H1 (cell line): ENCODE results near the gene TTC34.

Source experiments
- EGR1 ChIP-seq: IDR thresholded peaks from 2 replicates; pipeline ENCODE4 v1.6.1; 2011; ENCODE audit warnings: low read depth, low read length, borderline replicate concordance
- EP300 ChIP-seq, 2 experiments: IDR thresholded peaks; 1 replicate in 1 of 2; 2 replicates in 1 of 2; pipeline ENCODE4 v1.6.1; 2011 to 2012; ENCODE audit warnings: low read depth in 2 of 2, low read length in 2 of 2, mild to moderate bottlenecking in 2 of 2, borderline replicate concordance in 1 of 2, inconsistent platforms in 1 of 2, moderate library complexity in 1 of 2
- EZH2 ChIP-seq: fragments of 200-600 bp; sonication (generic); IDR thresholded peaks from 2 replicates; pipeline ENCODE4 v1.7.1; 2012; ENCODE audit warnings: low read depth, mild to moderate bottlenecking, moderate library complexity, low read length, inconsistent platforms; ENCODE audit not compliant: severe bottlenecking
- MAFK ChIP-seq: IDR thresholded peaks from 2 replicates; pipeline ENCODE4 v1.6.1; 2012; ENCODE audit warnings: low read depth, mild to moderate bottlenecking, improper control_type of control experiment, low read length
- POLR2A ChIP-seq, 2 experiments: IDR thresholded peaks; 1 replicate in 1 of 2; 2 replicates in 1 of 2; pipeline ENCODE4 v1.6.1; 2011; ENCODE audit warnings: low read depth in 2 of 2, low read length in 2 of 2, mild to moderate bottlenecking in 2 of 2; ENCODE audit errors: control extremely low read depth in 1 of 2
- POLR2AphosphoS5 ChIP-seq: IDR thresholded peaks from 2 replicates; pipeline ENCODE4 v1.6.1; 2011; ENCODE audit warnings: low read depth, low read length
- SIN3A ChIP-seq, 2 experiments: IDR thresholded peaks in 1 of 2; conservative IDR thresholded peaks in 1 of 2; 2 replicates each; pipeline ENCODE4 v1.6.1; 2011 to 2012; ENCODE audit warnings: low read length in 2 of 2, improper control_type of control experiment in 1 of 2, low read depth in 1 of 2, mild to moderate bottlenecking in 1 of 2
- SP2 ChIP-seq: IDR thresholded peaks from 2 replicates; pipeline ENCODE4 v1.6.1; 2012; ENCODE audit warnings: mild to moderate bottlenecking, low read length, inconsistent platforms
- TCF12 ChIP-seq: IDR thresholded peaks from 2 replicates; pipeline ENCODE4 v1.6.1; 2011; ENCODE audit warnings: low read depth, mild to moderate bottlenecking, low read length
- TF ChIP-seq, protein P1 (sequence below), 3 experiments: IDR thresholded peaks; 1 replicate in 2 of 3; 2 replicates in 1 of 3; pipeline versions ENCODE4 v1.5.1 to v1.6.1; 2011; ENCODE audit warnings: low read length in 3 of 3, mild to moderate bottlenecking in 3 of 3, inconsistent platforms in 2 of 3, low read depth in 1 of 3, moderate library complexity in 1 of 3; ENCODE audit not compliant: insufficient read depth in 1 of 3; ENCODE audit errors: control extremely low read depth in 1 of 3
- TF ChIP-seq, protein P2 (sequence below): fragments of 300-600 bp; sonication (generic); IDR thresholded peaks from 2 replicates; pipeline ENCODE4 v1.7.1; 2012; ENCODE audit warnings: low read length, moderate library complexity, mild to moderate bottlenecking, inconsistent platforms; ENCODE audit not compliant: insufficient replicate concordance
- TF ChIP-seq, protein P3 (sequence below): IDR thresholded peaks from 2 replicates; pipeline ENCODE4 v1.6.1; 2011; ENCODE audit warnings: low read depth, mild to moderate bottlenecking, low read length; ENCODE audit not compliant: insufficient read depth
- TF ChIP-seq, protein P4 (sequence below): IDR thresholded peaks from 2 replicates; pipeline ENCODE4 v1.6.1; 2012; ENCODE audit warnings: inconsistent platforms

DNA sequence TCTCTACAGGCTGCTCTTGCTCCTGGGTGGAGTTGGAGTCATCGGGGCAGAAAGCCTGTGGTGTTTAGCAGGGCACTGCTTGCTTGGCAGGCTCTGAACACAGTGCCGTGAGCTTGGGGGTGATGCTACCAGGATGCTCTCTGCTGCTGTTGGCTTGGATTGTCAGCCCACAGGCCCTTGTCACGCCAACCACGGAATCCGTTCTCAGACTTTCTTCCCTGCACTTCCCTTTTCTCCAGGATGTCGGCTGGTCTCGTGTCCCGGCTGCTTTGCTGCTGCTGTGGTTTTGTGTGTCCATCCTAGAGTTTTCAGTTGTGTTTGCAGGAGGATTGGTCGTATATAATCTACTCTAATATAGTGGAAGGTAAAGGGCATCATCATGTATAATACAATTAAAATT lies 44.4 kb upstream of the TTC34 start:
- TF ChIP-seq, protein P1, sequence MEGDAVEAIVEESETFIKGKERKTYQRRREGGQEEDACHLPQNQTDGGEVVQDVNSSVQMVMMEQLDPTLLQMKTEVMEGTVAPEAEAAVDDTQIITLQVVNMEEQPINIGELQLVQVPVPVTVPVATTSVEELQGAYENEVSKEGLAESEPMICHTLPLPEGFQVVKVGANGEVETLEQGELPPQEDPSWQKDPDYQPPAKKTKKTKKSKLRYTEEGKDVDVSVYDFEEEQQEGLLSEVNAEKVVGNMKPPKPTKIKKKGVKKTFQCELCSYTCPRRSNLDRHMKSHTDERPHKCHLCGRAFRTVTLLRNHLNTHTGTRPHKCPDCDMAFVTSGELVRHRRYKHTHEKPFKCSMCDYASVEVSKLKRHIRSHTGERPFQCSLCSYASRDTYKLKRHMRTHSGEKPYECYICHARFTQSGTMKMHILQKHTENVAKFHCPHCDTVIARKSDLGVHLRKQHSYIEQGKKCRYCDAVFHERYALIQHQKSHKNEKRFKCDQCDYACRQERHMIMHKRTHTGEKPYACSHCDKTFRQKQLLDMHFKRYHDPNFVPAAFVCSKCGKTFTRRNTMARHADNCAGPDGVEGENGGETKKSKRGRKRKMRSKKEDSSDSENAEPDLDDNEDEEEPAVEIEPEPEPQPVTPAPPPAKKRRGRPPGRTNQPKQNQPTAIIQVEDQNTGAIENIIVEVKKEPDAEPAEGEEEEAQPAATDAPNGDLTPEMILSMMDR (IDR thresholded peaks at IDR 0.05; ENCODE audit: control extremely low read depth in 1 of 3, insufficient read depth in 1 of 3, low read depth in 1 of 3, low read length in 3 of 3): no peak
- TF ChIP-seq EGR1 (no peak), POLR2AphosphoS5 (no peak), SP2 (no peak), MAFK (no peak), SIN3A (conservative IDR thresholded peaks at IDR 0.05 in 1 of 2, IDR thresholded peaks at IDR 0.05 in 1 of 2; ENCODE audit: low read depth in 1 of 2, low read length in 2 of 2) (no peak), TCF12 (no peak), POLR2A (IDR thresholded peaks at IDR 0.05; ENCODE audit: control extremely low read depth in 1 of 2, low read depth in 2 of 2, low read length in 2 of 2) (no peak), EZH2 (no peak), EP300 (IDR thresholded peaks at IDR 0.05; ENCODE audit: borderline replicate concordance in 1 of 2, low read depth in 2 of 2, low read length in 2 of 2) (no peak)
- TF ChIP-seq, protein P2, sequence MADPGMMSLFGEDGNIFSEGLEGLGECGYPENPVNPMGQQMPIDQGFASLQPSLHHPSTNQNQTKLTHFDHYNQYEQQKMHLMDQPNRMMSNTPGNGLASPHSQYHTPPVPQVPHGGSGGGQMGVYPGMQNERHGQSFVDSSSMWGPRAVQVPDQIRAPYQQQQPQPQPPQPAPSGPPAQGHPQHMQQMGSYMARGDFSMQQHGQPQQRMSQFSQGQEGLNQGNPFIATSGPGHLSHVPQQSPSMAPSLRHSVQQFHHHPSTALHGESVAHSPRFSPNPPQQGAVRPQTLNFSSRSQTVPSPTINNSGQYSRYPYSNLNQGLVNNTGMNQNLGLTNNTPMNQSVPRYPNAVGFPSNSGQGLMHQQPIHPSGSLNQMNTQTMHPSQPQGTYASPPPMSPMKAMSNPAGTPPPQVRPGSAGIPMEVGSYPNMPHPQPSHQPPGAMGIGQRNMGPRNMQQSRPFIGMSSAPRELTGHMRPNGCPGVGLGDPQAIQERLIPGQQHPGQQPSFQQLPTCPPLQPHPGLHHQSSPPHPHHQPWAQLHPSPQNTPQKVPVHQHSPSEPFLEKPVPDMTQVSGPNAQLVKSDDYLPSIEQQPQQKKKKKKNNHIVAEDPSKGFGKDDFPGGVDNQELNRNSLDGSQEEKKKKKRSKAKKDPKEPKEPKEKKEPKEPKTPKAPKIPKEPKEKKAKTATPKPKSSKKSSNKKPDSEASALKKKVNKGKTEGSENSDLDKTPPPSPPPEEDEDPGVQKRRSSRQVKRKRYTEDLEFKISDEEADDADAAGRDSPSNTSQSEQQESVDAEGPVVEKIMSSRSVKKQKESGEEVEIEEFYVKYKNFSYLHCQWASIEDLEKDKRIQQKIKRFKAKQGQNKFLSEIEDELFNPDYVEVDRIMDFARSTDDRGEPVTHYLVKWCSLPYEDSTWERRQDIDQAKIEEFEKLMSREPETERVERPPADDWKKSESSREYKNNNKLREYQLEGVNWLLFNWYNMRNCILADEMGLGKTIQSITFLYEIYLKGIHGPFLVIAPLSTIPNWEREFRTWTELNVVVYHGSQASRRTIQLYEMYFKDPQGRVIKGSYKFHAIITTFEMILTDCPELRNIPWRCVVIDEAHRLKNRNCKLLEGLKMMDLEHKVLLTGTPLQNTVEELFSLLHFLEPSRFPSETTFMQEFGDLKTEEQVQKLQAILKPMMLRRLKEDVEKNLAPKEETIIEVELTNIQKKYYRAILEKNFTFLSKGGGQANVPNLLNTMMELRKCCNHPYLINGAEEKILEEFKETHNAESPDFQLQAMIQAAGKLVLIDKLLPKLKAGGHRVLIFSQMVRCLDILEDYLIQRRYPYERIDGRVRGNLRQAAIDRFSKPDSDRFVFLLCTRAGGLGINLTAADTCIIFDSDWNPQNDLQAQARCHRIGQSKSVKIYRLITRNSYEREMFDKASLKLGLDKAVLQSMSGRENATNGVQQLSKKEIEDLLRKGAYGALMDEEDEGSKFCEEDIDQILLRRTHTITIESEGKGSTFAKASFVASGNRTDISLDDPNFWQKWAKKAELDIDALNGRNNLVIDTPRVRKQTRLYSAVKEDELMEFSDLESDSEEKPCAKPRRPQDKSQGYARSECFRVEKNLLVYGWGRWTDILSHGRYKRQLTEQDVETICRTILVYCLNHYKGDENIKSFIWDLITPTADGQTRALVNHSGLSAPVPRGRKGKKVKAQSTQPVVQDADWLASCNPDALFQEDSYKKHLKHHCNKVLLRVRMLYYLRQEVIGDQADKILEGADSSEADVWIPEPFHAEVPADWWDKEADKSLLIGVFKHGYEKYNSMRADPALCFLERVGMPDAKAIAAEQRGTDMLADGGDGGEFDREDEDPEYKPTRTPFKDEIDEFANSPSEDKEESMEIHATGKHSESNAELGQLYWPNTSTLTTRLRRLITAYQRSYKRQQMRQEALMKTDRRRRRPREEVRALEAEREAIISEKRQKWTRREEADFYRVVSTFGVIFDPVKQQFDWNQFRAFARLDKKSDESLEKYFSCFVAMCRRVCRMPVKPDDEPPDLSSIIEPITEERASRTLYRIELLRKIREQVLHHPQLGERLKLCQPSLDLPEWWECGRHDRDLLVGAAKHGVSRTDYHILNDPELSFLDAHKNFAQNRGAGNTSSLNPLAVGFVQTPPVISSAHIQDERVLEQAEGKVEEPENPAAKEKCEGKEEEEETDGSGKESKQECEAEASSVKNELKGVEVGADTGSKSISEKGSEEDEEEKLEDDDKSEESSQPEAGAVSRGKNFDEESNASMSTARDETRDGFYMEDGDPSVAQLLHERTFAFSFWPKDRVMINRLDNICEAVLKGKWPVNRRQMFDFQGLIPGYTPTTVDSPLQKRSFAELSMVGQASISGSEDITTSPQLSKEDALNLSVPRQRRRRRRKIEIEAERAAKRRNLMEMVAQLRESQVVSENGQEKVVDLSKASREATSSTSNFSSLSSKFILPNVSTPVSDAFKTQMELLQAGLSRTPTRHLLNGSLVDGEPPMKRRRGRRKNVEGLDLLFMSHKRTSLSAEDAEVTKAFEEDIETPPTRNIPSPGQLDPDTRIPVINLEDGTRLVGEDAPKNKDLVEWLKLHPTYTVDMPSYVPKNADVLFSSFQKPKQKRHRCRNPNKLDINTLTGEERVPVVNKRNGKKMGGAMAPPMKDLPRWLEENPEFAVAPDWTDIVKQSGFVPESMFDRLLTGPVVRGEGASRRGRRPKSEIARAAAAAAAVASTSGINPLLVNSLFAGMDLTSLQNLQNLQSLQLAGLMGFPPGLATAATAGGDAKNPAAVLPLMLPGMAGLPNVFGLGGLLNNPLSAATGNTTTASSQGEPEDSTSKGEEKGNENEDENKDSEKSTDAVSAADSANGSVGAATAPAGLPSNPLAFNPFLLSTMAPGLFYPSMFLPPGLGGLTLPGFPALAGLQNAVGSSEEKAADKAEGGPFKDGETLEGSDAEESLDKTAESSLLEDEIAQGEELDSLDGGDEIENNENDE: no peak
- TF ChIP-seq, protein P3, sequence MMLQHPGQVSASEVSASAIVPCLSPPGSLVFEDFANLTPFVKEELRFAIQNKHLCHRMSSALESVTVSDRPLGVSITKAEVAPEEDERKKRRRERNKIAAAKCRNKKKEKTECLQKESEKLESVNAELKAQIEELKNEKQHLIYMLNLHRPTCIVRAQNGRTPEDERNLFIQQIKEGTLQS: no peak
- TF ChIP-seq, protein P4, sequence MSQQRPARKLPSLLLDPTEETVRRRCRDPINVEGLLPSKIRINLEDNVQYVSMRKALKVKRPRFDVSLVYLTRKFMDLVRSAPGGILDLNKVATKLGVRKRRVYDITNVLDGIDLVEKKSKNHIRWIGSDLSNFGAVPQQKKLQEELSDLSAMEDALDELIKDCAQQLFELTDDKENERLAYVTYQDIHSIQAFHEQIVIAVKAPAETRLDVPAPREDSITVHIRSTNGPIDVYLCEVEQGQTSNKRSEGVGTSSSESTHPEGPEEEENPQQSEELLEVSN: no peak
